KMS-11 (cell line): Measurements from ENCODE around the gene TENT5A.

Experiments used
- H2AFZ ChIP-seq: fragments of 200-600 bp; sonication (generic); 2 replicates; pipeline ENCODE4 v1.6.1; 2016; ENCODE audit warnings: antibody characterized with exemption, mixed run types, low read depth
- H3K27ac ChIP-seq: fragments of 200-600 bp; sonication (generic); 2 replicates; pipeline ENCODE4 v1.6.1; 2016; ENCODE audit warnings: mild to moderate bottlenecking, mixed run types
- H3K27me3 ChIP-seq: fragments of 200-600 bp; sonication (generic); 2 replicates; pipeline ENCODE4 v1.6.1; 2017; ENCODE audit warnings: mild to moderate bottlenecking, low read depth, mixed run types, moderate library complexity; ENCODE audit not compliant: insufficient read depth
- H3K36me3 ChIP-seq: fragments of 200-600 bp; sonication (generic); 2 replicates; pipeline ENCODE4 v1.6.1; 2017; ENCODE audit warnings: mild to moderate bottlenecking, mixed run types; ENCODE audit not compliant: insufficient read depth
- H3K4me1 ChIP-seq: fragments of 200-600 bp; sonication (generic); 2 replicates; pipeline ENCODE4 v1.6.1; 2016; ENCODE audit warnings: mild to moderate bottlenecking, low read depth, mixed run types; ENCODE audit not compliant: poor library complexity, severe bottlenecking
- H3K4me2 ChIP-seq: fragments of 200-600 bp; sonication (generic); 2 replicates; pipeline ENCODE4 v1.7.0; 2016; ENCODE audit warnings: mild to moderate bottlenecking, mixed run types
- H3K4me3 ChIP-seq: fragments of 200-600 bp; sonication (generic); IDR thresholded peaks from 2 replicates; pipeline ENCODE4 v1.6.1; 2017; ENCODE audit warnings: low read depth, low read length, mixed read lengths; ENCODE audit not compliant: insufficient read depth
- H3K79me2 ChIP-seq: fragments of 200-600 bp; sonication (generic); 2 replicates; pipeline ENCODE4 v1.6.1; 2016; ENCODE audit warnings: low read depth, mixed run types; ENCODE audit not compliant: insufficient read depth
- H3K9ac ChIP-seq: fragments of 200-600 bp; sonication (generic); 2 replicates; pipeline ENCODE4 v1.6.1; 2016; ENCODE audit warnings: mild to moderate bottlenecking, mixed run types
- H4K20me1 ChIP-seq: fragments of 200-600 bp; sonication (generic); 2 replicates; pipeline ENCODE4 v1.6.1; 2016; ENCODE audit warnings: mild to moderate bottlenecking, mixed run types; ENCODE audit not compliant: insufficient read depth
- CTCF ChIP-seq: fragments of 200-600 bp; sonication (generic); conservative IDR thresholded peaks from 2 replicates; pipeline ENCODE4 v1.6.1; 2017; ENCODE audit warnings: low read depth, mild to moderate bottlenecking, antibody characterized with exemption, low read length, moderate library complexity, mixed read lengths

TENT5A gene

GRCh38 chr6:81713205-81713604 is 39.3 kb downstream of the TENT5A start:
- Histone ChIP-seq H3K27me3 (no peaks in the 10 kb centered on the region), H3K4me3 (no peak overlapping the region), H4K20me1 (no peaks in the 10 kb centered on the region), H2AFZ (no peak overlapping the region), H3K4me2 (no peak overlapping the region), H3K79me2 (no peaks in the 10 kb centered on the region), H3K9ac (no peak overlapping the region), H3K4me1 (no peaks in the 10 kb centered on the region), H3K27ac (no peak overlapping the region), H3K36me3 (no peaks in the 10 kb centered on the region)
- TF ChIP-seq CTCF, result no peak

- Histone ChIP-seq H3K4me2 (no peak overlapping the region), H3K79me2 (no peaks in the 10 kb centered on the region), H3K27me3 (no peaks in the 10 kb centered on the region), H3K9ac (no peak overlapping the region), H2AFZ (no peak overlapping the region), H3K4me1 (no peaks in the 10 kb centered on the region), H3K36me3 (no peaks in the 10 kb centered on the region), H3K4me3 (no peak overlapping the region), H4K20me1 (no peaks in the 10 kb centered on the region), H3K27ac (no peak overlapping the region)
- TF ChIP-seq CTCF, result no peak
These were observed 44.3 kb downstream of the TENT5A start for GRCh38 chr6:81708113-81708699.

- no peak overlapping the region for H2AFZ ChIP-seq
- H4K20me1 ChIP-seq, result no peaks in the 10 kb centered on the region
- H3K4me1 ChIP-seq, result no peaks in the 10 kb centered on the region
- no peaks in the 10 kb centered on the region for H3K27me3 ChIP-seq
- no peak overlapping the region for H3K27ac ChIP-seq
- H3K36me3 ChIP-seq, result no peaks in the 10 kb centered on the region
- H3K79me2 ChIP-seq, result no peaks in the 10 kb centered on the region
- no peak overlapping the region for H3K9ac ChIP-seq
- TF ChIP-seq CTCF, result no peak
- no peak overlapping the region for H3K4me3 ChIP-seq
- H3K4me2 ChIP-seq, result no peak overlapping the region
These were observed 47.8 kb downstream of the TENT5A start for GRCh38 chr6:81704700-81705099.

GRCh38 chr6:81700414-81700813 is 52.1 kb downstream of the TENT5A start:
- no peak overlapping the region for H3K4me3 ChIP-seq
- no peak overlapping the region for H3K9ac ChIP-seq
- H2AFZ ChIP-seq, result no peak overlapping the region
- H3K4me1 ChIP-seq, result no peaks in the 10 kb centered on the region
- H3K27me3 ChIP-seq, result no peaks in the 10 kb centered on the region
- no peaks in the 10 kb centered on the region for H3K79me2 ChIP-seq
- H3K4me2 ChIP-seq, result no peak overlapping the region
- no peak overlapping the region for H3K27ac ChIP-seq
- H3K36me3 ChIP-seq, result no peaks in the 10 kb centered on the region
- no peak for TF ChIP-seq CTCF
- no peaks in the 10 kb centered on the region for H4K20me1 ChIP-seq
